GM19023 (cell line): ENCODE data around the gene FYN.
"Not testable (repeated sequence)": the region's sequence is repeated elsewhere in the genome, so short reads cannot be mapped to it uniquely, and the experiment has no call there.

ENCODE experiments used
- ATAC-seq: cut with Tn5 transposase; IDR thresholded peaks from one replicate; pipeline ENCODE4 v1.9.1; 2021; ENCODE audit warnings: mild to moderate bottlenecking, moderate library complexity; ENCODE audit not compliant: unreplicated experiment

The FYN gene

GRCh38 chr6:111873178-111874024 is at the start of gene FYN:
Gene FYN, minus strand, starts transcription at chr6:111873452. Its CDS starts 153,401 bp downstream, at chr6:111720051.
- peak; percentile 100 for ATAC-seq

GRCh38 chr6:111922454-111923297 is 49.4 kb upstream of the FYN start:
- no peak for ATAC-seq

DNA sequence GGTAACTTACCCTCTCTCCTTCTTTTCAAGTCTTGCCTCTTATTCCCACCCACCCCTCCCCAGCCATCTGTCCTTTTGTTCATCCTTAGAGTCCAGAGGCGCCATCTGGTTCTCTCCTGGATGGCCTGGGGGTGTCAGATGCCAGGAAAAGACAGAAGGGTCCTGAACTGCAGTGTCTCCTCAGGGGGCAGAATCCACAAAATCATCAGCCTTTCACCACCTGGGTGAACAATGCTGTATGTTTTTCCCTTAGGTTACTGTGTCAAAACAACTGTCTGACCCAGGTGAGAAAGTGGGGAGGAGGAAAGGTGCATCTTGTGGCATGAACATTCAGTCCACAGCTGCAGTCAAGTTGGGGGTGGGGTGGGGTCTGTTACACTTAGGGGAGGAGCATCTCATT is 47.9 kb upstream of the FYN start:
- no peak for ATAC-seq

DNA sequence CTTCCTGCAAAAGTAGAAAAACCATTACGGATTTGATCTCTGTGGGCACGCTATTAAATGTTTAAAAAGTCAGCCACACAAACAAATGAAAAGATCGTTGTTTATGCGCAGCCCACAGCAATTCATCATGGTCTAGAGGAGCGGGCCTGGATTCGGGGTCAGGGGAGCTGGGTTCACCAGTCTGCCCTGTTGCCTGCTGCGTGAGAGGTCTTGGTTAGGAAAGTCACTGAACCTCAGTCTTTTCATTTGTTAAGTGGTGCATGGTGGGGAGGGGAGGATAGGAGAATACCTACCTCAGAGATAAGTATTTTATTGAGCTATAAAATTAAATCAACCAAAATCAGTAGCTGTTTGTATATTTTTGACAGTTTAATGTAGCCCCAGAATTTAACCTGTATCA is 47.3 kb upstream of the FYN start:
- ATAC-seq, result no peak

DNA sequence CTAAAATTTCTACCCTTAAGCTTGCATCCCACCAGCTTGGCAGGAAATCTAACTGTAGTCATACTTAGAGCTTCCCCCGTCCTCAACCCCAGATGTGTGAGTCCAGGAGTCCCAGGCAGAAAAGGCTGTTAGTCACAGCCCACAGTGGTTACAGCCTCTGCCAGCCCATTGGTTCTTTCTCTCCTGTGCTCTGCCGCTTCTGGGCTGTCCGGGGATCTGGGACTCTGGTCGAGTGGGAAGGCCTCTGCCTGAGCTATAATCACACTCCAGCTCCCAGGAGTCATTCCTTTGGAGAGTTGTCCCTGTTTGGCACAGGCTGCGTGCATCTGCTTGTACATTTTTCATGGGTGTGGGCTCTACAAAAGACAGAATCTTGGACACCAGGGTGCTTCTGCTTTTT is 45.6 kb upstream of the FYN start:
- no peak for ATAC-seq

GRCh38 chr6:111916747-111917146 is 43.5 kb upstream of the FYN start:
- ATAC-seq, result no peak

GRCh38 chr6:111914617-111915016 is 41.4 kb upstream of the FYN start:
- ATAC-seq, result no peak

GRCh38 chr6:111912904-111913303 is 39.7 kb upstream of the FYN start:
- ATAC-seq, result no peak

DNA sequence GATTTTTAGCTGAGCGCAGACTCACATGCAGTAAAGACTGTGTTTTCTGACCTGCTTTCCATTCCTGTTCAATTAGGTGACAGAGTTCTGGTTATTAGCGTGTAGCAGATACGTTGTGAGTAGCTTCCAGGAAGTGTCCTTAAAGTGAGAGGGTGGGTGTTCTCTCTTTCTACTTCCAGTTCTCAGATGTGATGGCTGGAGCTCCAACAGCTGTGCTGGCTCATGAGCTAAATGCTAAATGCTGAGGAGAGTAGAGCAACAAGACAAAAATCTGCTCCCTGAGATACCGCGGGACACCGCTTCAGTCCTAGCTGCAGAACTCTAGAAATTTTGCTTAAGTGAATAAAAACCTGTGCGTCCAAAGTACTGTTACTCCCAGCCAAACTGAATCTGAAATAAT is 38.2 kb upstream of the FYN start:
- ATAC-seq, result no peak

- no peak for ATAC-seq
Observed at GRCh38 chr6:111909238-111909637, 36.0 kb upstream of the FYN start.

DNA sequence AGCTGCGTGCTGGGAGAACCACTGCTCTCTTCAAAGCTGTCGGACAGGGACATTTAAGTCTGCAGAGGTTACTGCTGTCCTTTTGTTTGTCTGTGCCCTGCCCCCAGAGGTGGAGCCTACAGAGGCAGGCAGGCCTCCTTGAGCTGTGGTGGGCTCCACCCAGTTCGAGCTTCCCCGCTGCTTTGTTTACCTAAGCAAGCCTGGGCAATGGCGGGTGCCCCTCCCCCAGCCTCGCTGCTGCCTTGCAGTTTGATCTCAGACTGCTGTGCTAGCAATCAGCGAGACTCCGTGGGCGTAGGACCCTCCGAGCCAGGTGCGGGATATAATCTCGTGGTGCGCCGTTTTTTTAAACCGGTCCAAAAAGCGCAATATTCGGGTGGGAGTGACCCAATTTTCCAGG is 35.1 kb upstream of the FYN start:
- not testable (repeated sequence) for ATAC-seq

- no peak for ATAC-seq
Observed at GRCh38 chr6:111900735-111901134, 27.5 kb upstream of the FYN start.

GRCh38 chr6:111899531-111899930 is 26.3 kb upstream of the FYN start:
- ATAC-seq, result no peak

- no peak for ATAC-seq
Observed at GRCh38 chr6:111898452-111898851, 25.2 kb upstream of the FYN start.

GRCh38 chr6:111894951-111895350 is 21.7 kb upstream of the FYN start:
- ATAC-seq, result no peak

DNA sequence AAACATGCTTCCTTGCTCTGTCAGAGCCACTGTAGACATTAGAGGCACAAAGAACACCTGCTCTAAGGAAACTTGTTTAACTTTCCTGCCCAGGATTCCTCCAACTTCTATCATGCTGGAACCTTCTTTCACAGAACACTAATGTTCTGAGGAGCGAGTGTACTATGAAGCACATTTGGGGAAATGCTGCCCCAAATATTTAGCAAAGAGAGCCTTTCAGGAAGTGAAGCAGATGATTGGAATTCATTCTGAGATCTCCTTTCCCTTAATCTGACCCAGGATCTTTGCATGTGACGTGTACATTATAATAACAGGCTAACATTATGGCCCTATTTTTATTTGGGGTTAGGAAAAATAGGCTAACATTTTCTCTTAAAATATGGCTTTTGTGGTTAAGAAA is 21.0 kb upstream of the FYN start:
- no peak for ATAC-seq

GRCh38 chr6:111892431-111892830 is 19.2 kb upstream of the FYN start:
- ATAC-seq, result no peak

DNA sequence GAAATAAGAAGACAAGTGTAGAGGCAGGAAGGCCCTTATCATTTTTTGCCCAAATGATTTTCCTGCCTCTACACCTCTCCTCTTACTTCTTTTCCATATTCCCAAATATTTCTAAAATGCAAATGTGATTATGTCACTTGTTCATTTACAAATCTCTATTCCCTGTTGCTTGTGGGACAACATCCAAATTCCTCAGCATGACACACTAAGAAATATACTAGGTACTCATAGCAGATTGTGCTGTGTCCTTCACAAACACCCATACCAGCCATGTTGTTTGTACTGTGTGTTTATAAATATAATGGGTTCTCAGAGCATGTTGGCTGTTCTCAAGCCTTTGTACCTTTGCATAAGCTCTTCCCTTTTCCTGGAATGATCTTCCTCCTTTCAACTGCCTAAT is 17.7 kb upstream of the FYN start:
- no peak for ATAC-seq

GRCh38 chr6:111888928-111889695 is 15.9 kb upstream of the FYN start:
- ATAC-seq, result no peak

- ATAC-seq, result not testable (repeated sequence)
Observed at GRCh38 chr6:111886793-111887192, 13.5 kb upstream of the FYN start.

GRCh38 chr6:111885373-111886027 is 12.2 kb upstream of the FYN start:
- ATAC-seq, result no peak
